Skeletal muscle satellite cell (primary cell): ENCODE data around the gene CHAF1A.

ENCODE experiments used
- H3K27me3 ChIP-seq: 2 replicates; pipeline ENCODE4 v1.7.0; 2013; ENCODE audit warnings: low read length; ENCODE audit not compliant: control insufficient read depth, insufficient read depth
- H3K36me3 ChIP-seq: 2 replicates; pipeline ENCODE4 v1.7.0; 2013; ENCODE audit warnings: mild to moderate bottlenecking, control low read depth, low read length; ENCODE audit not compliant: insufficient read depth
- H3K4me1 ChIP-seq: 2 replicates; pipeline ENCODE4 v1.7.0; 2013; ENCODE audit warnings: low read length; ENCODE audit not compliant: control insufficient read depth, insufficient read depth
- H3K4me2 ChIP-seq: 2 replicates; pipeline ENCODE4 v1.7.0; 2013; ENCODE audit warnings: mild to moderate bottlenecking, low read length
- H3K4me3 ChIP-seq: 2 replicates; pipeline ENCODE4 v1.7.0; 2013; ENCODE audit warnings: low read length
- H3K9ac ChIP-seq: 2 replicates; pipeline ENCODE4 v1.7.0; 2013; ENCODE audit warnings: mild to moderate bottlenecking, low read depth, low read length, moderate library complexity
- H3K9me3 ChIP-seq: replicated peaks from 2 replicates; pipeline ENCODE4 v1.7.0; 2013; ENCODE audit warnings: mild to moderate bottlenecking, control low read depth, low read length

CHAF1A gene

GRCh38 chr19:4368128-4368820 is 34.2 kb upstream of the CHAF1A start:
- Histone ChIP-seq H3K27me3 (no peaks in the 10 kb centered on the region), H3K9me3 (no peaks in the 10 kb centered on the region), H3K4me2 (peak overlapping the region; percentile 46), H3K4me3 (peak overlapping the region; percentile 12), H3K4me1 (peaks cover 59% of the 10 kb centered on the region), H3K36me3 (peaks cover 51% of the 10 kb centered on the region), H3K9ac (peak overlapping the region; percentile 27)

GRCh38 chr19:4369109-4369887 is 33.1 kb upstream of the CHAF1A start:
- Histone ChIP-seq H3K4me2 (peak overlapping the region; percentile 58), H3K27me3 (no peaks in the 10 kb centered on the region), H3K4me1 (peaks cover 69% of the 10 kb centered on the region), H3K4me3 (no peak overlapping the region), H3K36me3 (peaks cover 44% of the 10 kb centered on the region), H3K9ac (no peak overlapping the region), H3K9me3 (no peaks in the 10 kb centered on the region)

- Histone ChIP-seq H3K4me3 (no peak overlapping the region), H3K36me3 (peaks cover 41% of the 10 kb centered on the region), H3K4me2 (peak overlapping the region; percentile 58), H3K9me3 (no peaks in the 10 kb centered on the region), H3K27me3 (no peaks in the 10 kb centered on the region), H3K9ac (no peak overlapping the region), H3K4me1 (peaks cover 75% of the 10 kb centered on the region)
Observed at GRCh38 chr19:4369888-4370260, 32.6 kb upstream of the CHAF1A start.

GRCh38 chr19:4370418-4371041 is 31.9 kb upstream of the CHAF1A start:
- H3K36me3 ChIP-seq = peaks cover 35% of the 10 kb centered on the region
- H3K27me3 ChIP-seq = no peaks in the 10 kb centered on the region
- peaks cover 81% of the 10 kb centered on the region for H3K4me1 ChIP-seq
- peak overlapping the region; percentile 38 for H3K9ac ChIP-seq
- peak overlapping the region; percentile 61 for H3K4me2 ChIP-seq
- H3K9me3 ChIP-seq = no peaks in the 10 kb centered on the region
- peak overlapping the region; percentile 19 for H3K4me3 ChIP-seq

- peak overlapping the region; percentile 38 for H3K9ac ChIP-seq
- H3K4me2 ChIP-seq = peak overlapping the region; percentile 61
- peaks cover 91% of the 10 kb centered on the region for H3K4me1 ChIP-seq
- H3K36me3 ChIP-seq = peaks cover 26% of the 10 kb centered on the region
- no peaks in the 10 kb centered on the region for H3K27me3 ChIP-seq
- peak overlapping the region; percentile 32 for H3K4me3 ChIP-seq
- H3K9me3 ChIP-seq = no peaks in the 10 kb centered on the region
Observed at GRCh38 chr19:4371247-4372164, 30.9 kb upstream of the CHAF1A start.

- H3K36me3 ChIP-seq = peaks cover 19% of the 10 kb centered on the region
- no peak overlapping the region for H3K4me3 ChIP-seq
- no peaks in the 10 kb centered on the region for H3K27me3 ChIP-seq
- no peaks in the 10 kb centered on the region for H3K9me3 ChIP-seq
- peaks cover 100% of the 10 kb centered on the region for H3K4me1 ChIP-seq
- H3K9ac ChIP-seq = peak overlapping the region; percentile 78
- no peak overlapping the region for H3K4me2 ChIP-seq
Observed at GRCh38 chr19:4372165-4373012, 30.1 kb upstream of the CHAF1A start.

GRCh38 chr19:4373013-4373367 is 29.4 kb upstream of the CHAF1A start:
- Histone ChIP-seq H3K27me3 (no peaks in the 10 kb centered on the region), H3K4me2 (no peak overlapping the region), H3K4me1 (peaks cover 100% of the 10 kb centered on the region), H3K9me3 (no peaks in the 10 kb centered on the region), H3K36me3 (peaks cover 13% of the 10 kb centered on the region), H3K4me3 (no peak overlapping the region), H3K9ac (peak overlapping the region; percentile 78)

GRCh38 chr19:4373601-4374497 is 28.6 kb upstream of the CHAF1A start:
- Histone ChIP-seq H3K9me3 (no peaks in the 10 kb centered on the region), H3K27me3 (no peaks in the 10 kb centered on the region), H3K4me2 (peak overlapping the region; percentile 77), H3K4me3 (peak overlapping the region; percentile 36), H3K9ac (peak overlapping the region; percentile 78), H3K4me1 (peaks cover 97% of the 10 kb centered on the region), H3K36me3 (peaks cover 10% of the 10 kb centered on the region)

GRCh38 chr19:4374498-4375163 is 27.8 kb upstream of the CHAF1A start:
- Histone ChIP-seq H3K4me3 (peak overlapping the region; percentile 50), H3K36me3 (peaks cover 10% of the 10 kb centered on the region), H3K9ac (peak overlapping the region; percentile 78), H3K4me1 (peaks cover 97% of the 10 kb centered on the region), H3K9me3 (no peaks in the 10 kb centered on the region), H3K27me3 (no peaks in the 10 kb centered on the region), H3K4me2 (peak overlapping the region; percentile 77)
